ENCODE results near the gene NDRG2. TPM values are rescaled to one million over a fixed set of nuclear protein-coding genes. Genes with fewer than 3 reads are reported as not detected.

Gene NDRG2
- total and polyA plus RNA-seq, 2 donors (not counting 1 experiment from before 2014, with no cell fraction given) = 0.32 to 0.50 TPM

GRCh38 chr14:21050597-21050996 is 25.7 kb upstream of the NDRG2 start:
- H3K79me2 ChIP-seq (ENCODE audit: control insufficient read depth, insufficient read depth, low read length) = no peaks in the 10 kb centered on the region
- no peaks in the 10 kb centered on the region for H3K36me3 ChIP-seq (ENCODE audit: control insufficient read depth, insufficient read depth, low read length)
- H3K4me1 ChIP-seq (ENCODE audit: control insufficient read depth, extremely low read depth, insufficient read depth, low read length) = no peaks in the 10 kb centered on the region
- no peaks in the 10 kb centered on the region for H3K9me3 ChIP-seq (ENCODE audit: control insufficient read depth, insufficient read depth, low read depth, low read length)
- H3K4me3 ChIP-seq (replicated peaks in 1 of 4; ENCODE audit: control extremely low read depth in 1 of 4, insufficient read depth in 1 of 4, low read depth in 3 of 4, low read length in 4 of 4) = no peak overlapping the region
- peaks cover under 1% of the 10 kb centered on the region for H3K27me3 ChIP-seq (ENCODE audit: control insufficient read depth, insufficient read depth, low read length)
- H3K27ac ChIP-seq (ENCODE audit: insufficient read depth, low read length) = no peak overlapping the region
- no peak for DNase-seq (ENCODE audit: low read depth in 2 of 2)
- H3K9ac ChIP-seq (ENCODE audit: insufficient read depth, low read length) = no peak overlapping the region
- no peaks in the 10 kb centered on the region for H4K20me1 ChIP-seq (ENCODE audit: control insufficient read depth, extremely low read depth, insufficient read depth, low read length)
- no peak overlapping the region for H3K4me2 ChIP-seq (ENCODE audit: extremely low read depth, insufficient read depth, low read length)
- H2AFZ ChIP-seq (ENCODE audit: low read length) = no peak overlapping the region
- TF ChIP-seq EZH2 (IDR thresholded peaks at IDR 0.05; ENCODE audit: low read length, missing control alignments) = no peak
- TF ChIP-seq, protein P1, sequence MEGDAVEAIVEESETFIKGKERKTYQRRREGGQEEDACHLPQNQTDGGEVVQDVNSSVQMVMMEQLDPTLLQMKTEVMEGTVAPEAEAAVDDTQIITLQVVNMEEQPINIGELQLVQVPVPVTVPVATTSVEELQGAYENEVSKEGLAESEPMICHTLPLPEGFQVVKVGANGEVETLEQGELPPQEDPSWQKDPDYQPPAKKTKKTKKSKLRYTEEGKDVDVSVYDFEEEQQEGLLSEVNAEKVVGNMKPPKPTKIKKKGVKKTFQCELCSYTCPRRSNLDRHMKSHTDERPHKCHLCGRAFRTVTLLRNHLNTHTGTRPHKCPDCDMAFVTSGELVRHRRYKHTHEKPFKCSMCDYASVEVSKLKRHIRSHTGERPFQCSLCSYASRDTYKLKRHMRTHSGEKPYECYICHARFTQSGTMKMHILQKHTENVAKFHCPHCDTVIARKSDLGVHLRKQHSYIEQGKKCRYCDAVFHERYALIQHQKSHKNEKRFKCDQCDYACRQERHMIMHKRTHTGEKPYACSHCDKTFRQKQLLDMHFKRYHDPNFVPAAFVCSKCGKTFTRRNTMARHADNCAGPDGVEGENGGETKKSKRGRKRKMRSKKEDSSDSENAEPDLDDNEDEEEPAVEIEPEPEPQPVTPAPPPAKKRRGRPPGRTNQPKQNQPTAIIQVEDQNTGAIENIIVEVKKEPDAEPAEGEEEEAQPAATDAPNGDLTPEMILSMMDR (conservative IDR thresholded peaks at IDR 0.05 in 1 of 2, IDR thresholded peaks at IDR 0.05 in 1 of 2; ENCODE audit: low read depth in 1 of 2, low read length in 2 of 2) = no peak

GRCh38 chr14:21049271-21049673 is 24.4 kb upstream of the NDRG2 start:
- Histone ChIP-seq H3K27me3 (ENCODE audit: control insufficient read depth, insufficient read depth, low read length) (peaks cover 3% of the 10 kb centered on the region), H3K9ac (ENCODE audit: insufficient read depth, low read length) (no peak overlapping the region), H2AFZ (ENCODE audit: low read length) (no peak overlapping the region), H3K36me3 (ENCODE audit: control insufficient read depth, insufficient read depth, low read length) (no peaks in the 10 kb centered on the region), H3K4me3 (replicated peaks in 1 of 4; ENCODE audit: control extremely low read depth in 1 of 4, insufficient read depth in 1 of 4, low read depth in 3 of 4, low read length in 4 of 4) (no peak overlapping the region), H3K9me3 (ENCODE audit: control insufficient read depth, insufficient read depth, low read depth, low read length) (no peaks in the 10 kb centered on the region), H3K4me2 (ENCODE audit: extremely low read depth, insufficient read depth, low read length) (no peak overlapping the region), H3K27ac (ENCODE audit: insufficient read depth, low read length) (no peak overlapping the region), H4K20me1 (ENCODE audit: control insufficient read depth, extremely low read depth, insufficient read depth, low read length) (no peaks in the 10 kb centered on the region), H3K79me2 (ENCODE audit: control insufficient read depth, insufficient read depth, low read length) (no peaks in the 10 kb centered on the region), H3K4me1 (ENCODE audit: control insufficient read depth, extremely low read depth, insufficient read depth, low read length) (no peaks in the 10 kb centered on the region)
- DNase-seq (ENCODE audit: low read depth in 2 of 2) = peak; percentile 10 to 76
- TF ChIP-seq, protein P1 (conservative IDR thresholded peaks at IDR 0.05 in 1 of 2, IDR thresholded peaks at IDR 0.05 in 1 of 2; ENCODE audit: low read depth in 1 of 2, low read length in 2 of 2) = no peak
- TF ChIP-seq EZH2 (IDR thresholded peaks at IDR 0.05; ENCODE audit: low read length, missing control alignments) = no peak

- Histone ChIP-seq H3K4me1 (ENCODE audit: control insufficient read depth, extremely low read depth, insufficient read depth, low read length) (no peaks in the 10 kb centered on the region), H3K79me2 (ENCODE audit: control insufficient read depth, insufficient read depth, low read length) (no peaks in the 10 kb centered on the region), H4K20me1 (ENCODE audit: control insufficient read depth, extremely low read depth, insufficient read depth, low read length) (no peaks in the 10 kb centered on the region), H3K9ac (ENCODE audit: insufficient read depth, low read length) (no peak overlapping the region), H3K4me2 (ENCODE audit: extremely low read depth, insufficient read depth, low read length) (no peak overlapping the region), H3K4me3 (replicated peaks in 1 of 4; ENCODE audit: control extremely low read depth in 1 of 4, insufficient read depth in 1 of 4, low read depth in 3 of 4, low read length in 4 of 4) (no peak overlapping the region), H3K9me3 (ENCODE audit: control insufficient read depth, insufficient read depth, low read depth, low read length) (no peaks in the 10 kb centered on the region), H3K27ac (ENCODE audit: insufficient read depth, low read length) (no peak overlapping the region), H3K36me3 (ENCODE audit: control insufficient read depth, insufficient read depth, low read length) (no peaks in the 10 kb centered on the region), H2AFZ (ENCODE audit: low read length) (no peak overlapping the region), H3K27me3 (ENCODE audit: control insufficient read depth, insufficient read depth, low read length) (peaks cover 8% of the 10 kb centered on the region)
- TF ChIP-seq EZH2 (IDR thresholded peaks at IDR 0.05; ENCODE audit: low read length, missing control alignments) = no peak
- TF ChIP-seq, protein P1 (conservative IDR thresholded peaks at IDR 0.05 in 1 of 2, IDR thresholded peaks at IDR 0.05 in 1 of 2; ENCODE audit: low read depth in 1 of 2, low read length in 2 of 2) = no peak
- peak in 1 of 2 donors; percentile 50 for DNase-seq (ENCODE audit: low read depth in 2 of 2)
Measured at GRCh38 chr14:21048638-21049037, 23.8 kb upstream of the NDRG2 start.

All from fibroblast of lung (primary cell).